Measurements from ENCODE around the gene SERINC3. TPM values are rescaled to one million over a fixed set of nuclear protein-coding genes. Genes with fewer than 3 reads are reported as not detected.

SERINC3 gene
- total RNA-seq, 3 donors from 2014 or later, result 103 to 128 (median 110) TPM

GRCh38 chr20:44541992-44542391 lies 20.1 kb upstream of the SERINC3 start:
- Histone ChIP-seq H3K36me3 (ENCODE audit: low read depth) (no peaks in the 10 kb centered on the region), H3K9me3 (no peaks in the 10 kb centered on the region), H3K4me3 (no peak overlapping the region), H3K4me1 (ENCODE audit: low read depth) (peaks cover 11% of the 10 kb centered on the region)
- DNase-seq (no peak), ATAC-seq (no peak)
- no peak for TF ChIP-seq CTCF (IDR thresholded peaks at IDR 0.05)
- intact Hi-C loops (cut with DNase I, micrococcal nuclease), result no loop called here

GRCh38 chr20:44540834-44541233 lies 19.0 kb upstream of the SERINC3 start:
- Histone ChIP-seq H3K4me1 (ENCODE audit: low read depth) (peaks cover 23% of the 10 kb centered on the region), H3K9me3 (no peaks in the 10 kb centered on the region), H3K4me3 (no peak overlapping the region), H3K36me3 (ENCODE audit: low read depth) (no peaks in the 10 kb centered on the region)
- intact Hi-C loops (cut with DNase I, micrococcal nuclease), result no loop called here
- TF ChIP-seq CTCF (IDR thresholded peaks at IDR 0.05), result no peak
- DNase-seq (no peak), ATAC-seq (no peak)

GRCh38 chr20:44537993-44538392 lies 16.1 kb upstream of the SERINC3 start:
- H3K4me3 ChIP-seq, result no peak overlapping the region
- no peak for TF ChIP-seq CTCF (IDR thresholded peaks at IDR 0.05)
- intact Hi-C loops (cut with DNase I, micrococcal nuclease), result loop anchor here in 1 of 2 donors (10.0 kb wide), 1 partner anchor 67 kb away; no protein-coding TSS in a partner anchor
- no peak for DNase-seq
- peaks cover 31% of the 10 kb centered on the region for H3K4me1 ChIP-seq (ENCODE audit: low read depth)
- no peak for ATAC-seq
- no peaks in the 10 kb centered on the region for H3K36me3 ChIP-seq (ENCODE audit: low read depth)
- H3K9me3 ChIP-seq, result no peaks in the 10 kb centered on the region

GRCh38 chr20:44536175-44536574 lies 14.3 kb upstream of the SERINC3 start:
- no peak for TF ChIP-seq CTCF (IDR thresholded peaks at IDR 0.05)
- ATAC-seq, result peak; percentile 74
- Histone ChIP-seq H3K36me3 (ENCODE audit: low read depth) (no peaks in the 10 kb centered on the region), H3K4me1 (ENCODE audit: low read depth) (peaks cover 35% of the 10 kb centered on the region), H3K4me3 (no peak overlapping the region), H3K9me3 (no peaks in the 10 kb centered on the region)
- intact Hi-C loops (cut with DNase I, micrococcal nuclease), result loop anchor here in 1 of 2 donors (10.0 kb wide), 1 partner anchor 69 kb away; no protein-coding TSS in a partner anchor
- DNase-seq, result no peak

- no peak overlapping the region for H3K4me3 ChIP-seq
- TF ChIP-seq CTCF (IDR thresholded peaks at IDR 0.05), result no peak
- H3K36me3 ChIP-seq (ENCODE audit: low read depth), result no peaks in the 10 kb centered on the region
- DNase-seq, result no peak
- no peak for ATAC-seq
- no peaks in the 10 kb centered on the region for H3K9me3 ChIP-seq
- intact Hi-C loops (cut with DNase I, micrococcal nuclease), result loop anchor here (5.0 to 10.0 kb wide), 2 partner anchors 68 to 71 kb away; no protein-coding TSS in a partner anchor
- H3K4me1 ChIP-seq (ENCODE audit: low read depth), result peaks cover 35% of the 10 kb centered on the region
Observed at GRCh38 chr20:44533928-44534327, 12.1 kb upstream of the SERINC3 start.

GRCh38 chr20:44532981-44533331 lies 11.1 kb upstream of the SERINC3 start:
- Histone ChIP-seq H3K4me3 (no peak overlapping the region), H3K36me3 (ENCODE audit: low read depth) (no peaks in the 10 kb centered on the region), H3K4me1 (ENCODE audit: low read depth) (peaks cover 35% of the 10 kb centered on the region), H3K9me3 (no peaks in the 10 kb centered on the region)
- no peak for ATAC-seq
- intact Hi-C loops (cut with DNase I, micrococcal nuclease), result loop anchor here (5.0 to 10.0 kb wide), 2 partner anchors 69 to 72 kb away; no protein-coding TSS in a partner anchor
- no peak for TF ChIP-seq CTCF (IDR thresholded peaks at IDR 0.05)
- DNase-seq, result no peak

Measured in mucosa of descending colon (tissue), 3 donors.